B cell (primary cell): Measurements from ENCODE around the gene FRK.

Experiments used
- CTCF ChIP-seq: fragments of 200-600 bp; IDR thresholded peaks from one replicate; pipeline ENCODE4 v1.8.0; 2022; ENCODE audit warnings: antibody characterized with exemption, mild to moderate bottlenecking
- EZH2 ChIP-seq: IDR thresholded peaks from 2 replicates; pipeline ENCODE4 v1.6.1; 2012; ENCODE audit warnings: borderline replicate concordance, low read depth, mild to moderate bottlenecking, moderate library complexity, low read length; ENCODE audit not compliant: insufficient read depth, poor library complexity, severe bottlenecking

GRCh38 chr6:115908906-115909559 lies 151.7 kb downstream of the FRK start:
- no peak for TF ChIP-seq CTCF
- TF ChIP-seq EZH2 = no peak
